Liver (tissue), 9 donors: ENCODE measurements around the gene CEP43. TPM values are rescaled to one million over a fixed set of nuclear protein-coding genes. Genes with fewer than 3 reads are reported as not detected.

Source experiments
- DNase-seq: peaks from one replicate; pipeline ENCODE4 v3.0.0-alpha.2; 2017; ENCODE audit warnings: low spot score
- H3K27ac ChIP-seq, 2 donors: one replicate each; pipeline ENCODE4 v1.7.0; 2013; ENCODE audit warnings: inconsistent platforms in 2 of 2, low read length in 2 of 2, control low read depth in 1 of 2, low read depth in 1 of 2, mild to moderate bottlenecking in 1 of 2
- H3K27me3 ChIP-seq, 4 donors: one replicate each; pipeline versions ENCODE4 v1.6.1 to v1.7.0; 2013; ENCODE audit warnings: low read length in 3 of 4, inconsistent platforms in 1 of 4, mild to moderate bottlenecking in 1 of 4, moderate library complexity in 1 of 4; ENCODE audit not compliant: control insufficient read depth in 4 of 4, insufficient read depth in 4 of 4
- H3K36me3 ChIP-seq, 4 donors: one replicate each; pipeline versions ENCODE4 v1.6.1 to v1.7.0; 2013; ENCODE audit warnings: low read length in 3 of 4, mild to moderate bottlenecking in 3 of 4, low read depth in 1 of 4, moderate library complexity in 1 of 4; ENCODE audit not compliant: control insufficient read depth in 4 of 4, insufficient read depth in 3 of 4
- H3K4me1 ChIP-seq, 4 donors: one replicate each; pipeline versions ENCODE4 v1.6.1 to v1.7.0; 2013; ENCODE audit warnings: low read length in 3 of 4, mild to moderate bottlenecking in 3 of 4, moderate library complexity in 1 of 4; ENCODE audit not compliant: control insufficient read depth in 4 of 4, insufficient read depth in 4 of 4
- H3K4me3 ChIP-seq, 3 donors: one replicate each; pipeline versions ENCODE4 v1.6.1 to v1.7.0; 2013; ENCODE audit warnings: low read length in 3 of 3, control low read depth in 1 of 3, low read depth in 1 of 3, mild to moderate bottlenecking in 1 of 3
- H3K9ac ChIP-seq, 2 donors: one replicate each; pipeline ENCODE4 v1.7.0; 2013; ENCODE audit warnings: low read length in 2 of 2, mild to moderate bottlenecking in 2 of 2, moderate library complexity in 2 of 2, control low read depth in 1 of 2, low read depth in 1 of 2
- H3K9me3 ChIP-seq, 4 donors: one replicate each; pipeline versions ENCODE4 v1.6.1 to v1.7.0; 2013; ENCODE audit warnings: low read length in 3 of 4; ENCODE audit not compliant: control insufficient read depth in 4 of 4
- FOXA2 ChIP-seq: IDR thresholded peaks from 2 replicates; pipeline ENCODE4 v1.6.1; 2016; ENCODE audit warnings: antibody characterized with exemption
- GABPA ChIP-seq, 2 donors: IDR thresholded peaks in 1 of 2; conservative IDR thresholded peaks in 1 of 2; 2 replicates each; pipeline ENCODE4 v1.6.1; 2016; ENCODE audit warnings: antibody characterized with exemption in 2 of 2, mild to moderate bottlenecking in 1 of 2, moderate library complexity in 1 of 2
- HNF4A ChIP-seq, 2 donors: conservative IDR thresholded peaks; 2 replicates each; pipeline ENCODE4 v1.6.1; 2016; ENCODE audit warnings: antibody characterized with exemption in 2 of 2, mild to moderate bottlenecking in 2 of 2
- JUND ChIP-seq, 2 donors: IDR thresholded peaks; 2 replicates each; pipeline ENCODE4 v1.6.1; 2016; ENCODE audit warnings: antibody characterized with exemption in 2 of 2
- NR2F2 ChIP-seq: IDR thresholded peaks from 2 replicates; pipeline ENCODE4 v1.6.1; 2016; ENCODE audit warnings: antibody characterized with exemption
- WGBS: extraction: QIAGEN DNeasy Blood & Tissue Kit; methylation state at CpG from one replicate; pipeline ENCODE4 v1.1.7; 2013; 5-methylcytosine and 5-hydroxymethylcytosine counted together
- polyA plus RNA-seq, 2 donors: library from polyadenylated mRNA; stranded (reverse) in 1 of 2; unstranded in 1 of 2; fragments of 200-250 nt in 1 of 2; fragments of >200 nt in 1 of 2; fragmentation: Nextera tagmentation in 1 of 2; extraction: Ambion mirVana in 1 of 2; gene quantifications; one replicate each; pipeline versions ENCODE4 v1.2.1 to v1.2.3, GENCODE V29; 2013 to 2015
- total RNA-seq, 2 donors: library from RNA; depleted of rRNA; stranded (reverse); fragments of >200 nt; gene quantifications; one replicate each; pipeline ENCODE4 v1.2.3, GENCODE V29; 2014
- TF ChIP-seq, protein P1 (sequence below): IDR thresholded peaks from 2 replicates; pipeline ENCODE4 v1.6.1; 2016; ENCODE audit warnings: antibody characterized with exemption, mild to moderate bottlenecking
- TF ChIP-seq, protein P2 (sequence below): IDR thresholded peaks from 2 replicates; pipeline ENCODE4 v1.6.1; 2016; ENCODE audit warnings: antibody characterized with exemption
- TF ChIP-seq, protein P3 (sequence below): IDR thresholded peaks from 2 replicates; pipeline ENCODE4 v1.6.1; 2016; ENCODE audit warnings: antibody characterized with exemption
- donor health status: healthy.
- donor health status: healthy.
- donor health status: healthy.
- donor health status: healthy.
- donor health status: healthy.

The CEP43 gene
- total and polyA plus RNA-seq, 4 donors = 12.0 to 32.0 (median 18.0) TPM

- Histone ChIP-seq H3K4me1 (no peaks in the 10 kb centered on the region), H3K27me3 (no peaks in the 10 kb centered on the region), H3K27ac (no peak overlapping the region), H3K9ac (no peak overlapping the region), H3K36me3 (peaks cover 6 to 68% (median 41%) of the 10 kb centered on the region in 4 donors), H3K4me3 (no peak overlapping the region), H3K9me3 (no peaks in the 10 kb centered on the region)
- DNase-seq = no peak
- TF ChIP-seq, protein P1, sequence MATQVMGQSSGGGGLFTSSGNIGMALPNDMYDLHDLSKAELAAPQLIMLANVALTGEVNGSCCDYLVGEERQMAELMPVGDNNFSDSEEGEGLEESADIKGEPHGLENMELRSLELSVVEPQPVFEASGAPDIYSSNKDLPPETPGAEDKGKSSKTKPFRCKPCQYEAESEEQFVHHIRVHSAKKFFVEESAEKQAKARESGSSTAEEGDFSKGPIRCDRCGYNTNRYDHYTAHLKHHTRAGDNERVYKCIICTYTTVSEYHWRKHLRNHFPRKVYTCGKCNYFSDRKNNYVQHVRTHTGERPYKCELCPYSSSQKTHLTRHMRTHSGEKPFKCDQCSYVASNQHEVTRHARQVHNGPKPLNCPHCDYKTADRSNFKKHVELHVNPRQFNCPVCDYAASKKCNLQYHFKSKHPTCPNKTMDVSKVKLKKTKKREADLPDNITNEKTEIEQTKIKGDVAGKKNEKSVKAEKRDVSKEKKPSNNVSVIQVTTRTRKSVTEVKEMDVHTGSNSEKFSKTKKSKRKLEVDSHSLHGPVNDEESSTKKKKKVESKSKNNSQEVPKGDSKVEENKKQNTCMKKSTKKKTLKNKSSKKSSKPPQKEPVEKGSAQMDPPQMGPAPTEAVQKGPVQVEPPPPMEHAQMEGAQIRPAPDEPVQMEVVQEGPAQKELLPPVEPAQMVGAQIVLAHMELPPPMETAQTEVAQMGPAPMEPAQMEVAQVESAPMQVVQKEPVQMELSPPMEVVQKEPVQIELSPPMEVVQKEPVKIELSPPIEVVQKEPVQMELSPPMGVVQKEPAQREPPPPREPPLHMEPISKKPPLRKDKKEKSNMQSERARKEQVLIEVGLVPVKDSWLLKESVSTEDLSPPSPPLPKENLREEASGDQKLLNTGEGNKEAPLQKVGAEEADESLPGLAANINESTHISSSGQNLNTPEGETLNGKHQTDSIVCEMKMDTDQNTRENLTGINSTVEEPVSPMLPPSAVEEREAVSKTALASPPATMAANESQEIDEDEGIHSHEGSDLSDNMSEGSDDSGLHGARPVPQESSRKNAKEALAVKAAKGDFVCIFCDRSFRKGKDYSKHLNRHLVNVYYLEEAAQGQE = no peak
- TF ChIP-seq FOXA2 (no peak), NR2F2 (no peak)
- TF ChIP-seq, protein P2, sequence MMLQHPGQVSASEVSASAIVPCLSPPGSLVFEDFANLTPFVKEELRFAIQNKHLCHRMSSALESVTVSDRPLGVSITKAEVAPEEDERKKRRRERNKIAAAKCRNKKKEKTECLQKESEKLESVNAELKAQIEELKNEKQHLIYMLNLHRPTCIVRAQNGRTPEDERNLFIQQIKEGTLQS = no peak
- 96% methylated on average over 6 of the region's 6 CpGs for WGBS
Measured at GRCh38 chr6:167031082-167031709, 32.0 kb downstream of the CEP43 start.

DNA sequence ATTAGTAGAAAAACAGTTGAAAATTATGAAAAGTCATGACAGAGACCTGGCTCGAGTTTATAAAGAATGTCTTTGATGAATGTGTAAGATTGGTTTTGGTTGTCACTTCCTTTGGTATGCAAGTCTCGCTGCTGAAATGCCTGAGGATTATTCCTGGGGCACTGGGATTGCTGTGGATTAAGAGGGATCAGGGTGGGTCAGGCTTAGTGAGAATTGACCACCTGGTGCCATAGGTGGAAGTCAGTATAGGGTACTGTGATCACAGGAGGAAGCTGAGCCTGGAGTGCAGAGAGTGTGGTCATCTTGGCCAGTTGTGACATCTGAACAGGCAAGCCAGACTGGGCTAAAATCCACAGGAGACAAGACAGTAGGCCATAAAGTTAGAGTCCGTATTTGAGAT lies 34.9 kb downstream of the CEP43 start:
- H3K9me3 ChIP-seq = no peaks in the 10 kb centered on the region
- 96% methylated on average over 3 of the region's 3 CpGs for WGBS
- no peaks in the 10 kb centered on the region for H3K27me3 ChIP-seq
- no peak overlapping the region for H3K9ac ChIP-seq
- no peak for DNase-seq
- TF ChIP-seq, protein P1 = no peak
- no peak for TF ChIP-seq NR2F2
- H3K4me1 ChIP-seq = no peaks in the 10 kb centered on the region
- H3K36me3 ChIP-seq = peaks cover 6 to 65% (median 41%) of the 10 kb centered on the region in 4 donors
- no peak overlapping the region for H3K4me3 ChIP-seq
- H3K27ac ChIP-seq = no peak overlapping the region

GRCh38 chr6:167037762-167038161 lies 38.6 kb downstream of the CEP43 start:
- Histone ChIP-seq H3K36me3 (peaks cover 0 to 46% (median 42%) of the 10 kb centered on the region in 4 donors), H3K9me3 (no peaks in the 10 kb centered on the region), H3K27ac (no peak overlapping the region), H3K4me3 (no peak overlapping the region), H3K27me3 (no peaks in the 10 kb centered on the region), H3K4me1 (peaks cover 0 to 3% (median 0%) of the 10 kb centered on the region in 4 donors), H3K9ac (no peak overlapping the region)
- TF ChIP-seq, protein P3, sequence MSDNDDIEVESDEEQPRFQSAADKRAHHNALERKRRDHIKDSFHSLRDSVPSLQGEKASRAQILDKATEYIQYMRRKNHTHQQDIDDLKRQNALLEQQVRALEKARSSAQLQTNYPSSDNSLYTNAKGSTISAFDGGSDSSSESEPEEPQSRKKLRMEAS = no peak
- TF ChIP-seq HNF4A (conservative IDR thresholded peaks at IDR 0.05) = no peak
- no peak for TF ChIP-seq GABPA (IDR thresholded peaks at IDR 0.05 in 1 of 2, conservative IDR thresholded peaks at IDR 0.05 in 1 of 2)
- no peak for TF ChIP-seq FOXA2
- TF ChIP-seq NR2F2 = no peak
- TF ChIP-seq JUND (IDR thresholded peaks at IDR 0.05) = no peak
- no peak for DNase-seq
- 89% methylated on average over 3 of the region's 3 CpGs for WGBS
